Epithelial cell of proximal tubule (primary cell): ENCODE measurements around the gene TMTC1. TPM values are rescaled to one million over a fixed set of nuclear protein-coding genes. Genes with fewer than 3 reads are reported as not detected.

Experiments used
- DNase-seq: peaks from one replicate; pipeline ENCODE4 v3.0.0-alpha.2; 2011; ENCODE audit warnings: low read depth
- H3K4me3 ChIP-seq: 2 replicates; pipeline ENCODE4 v1.5.1; 2011; ENCODE audit warnings: low read depth, mild to moderate bottlenecking, low read length
- total RNA-seq: library from RNA; depleted of rRNA; stranded (reverse); fragments of >200 nt; gene quantifications from 2 replicates; pipeline ENCODE4 v1.2.3, GENCODE V29; 2015
- TF ChIP-seq, protein P1 (sequence below): conservative IDR thresholded peaks from 2 replicates; pipeline ENCODE4 v1.5.1; 2012; ENCODE audit warnings: low read depth, mild to moderate bottlenecking, low read length

Gene TMTC1
- total RNA-seq, 1 donor from 2014 or later: 0.40 TPM

DNA sequence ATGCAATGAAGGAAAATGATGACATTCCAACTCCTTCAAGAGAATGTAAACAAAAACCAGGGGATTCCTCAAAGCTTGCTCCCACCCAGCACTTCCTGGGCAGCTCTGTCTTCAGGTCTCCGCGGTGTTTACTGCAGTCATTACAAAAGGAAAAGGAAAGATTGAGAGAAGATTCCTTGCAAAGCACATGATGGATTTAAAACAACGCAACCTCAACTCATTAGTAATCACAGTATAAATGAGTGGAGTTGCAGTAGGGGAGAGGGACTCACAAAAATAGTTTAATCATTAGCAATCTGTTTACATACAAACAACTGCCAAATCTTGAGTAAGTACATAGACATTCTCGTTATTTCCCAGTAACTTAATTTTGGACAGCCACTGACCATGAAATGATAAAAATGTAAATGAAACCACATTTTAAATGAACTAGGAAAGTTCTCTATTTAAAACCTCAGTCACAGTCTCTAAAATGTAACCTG, 236.6 kb downstream of the TMTC1 start:
- no peak overlapping the region for H3K4me3 ChIP-seq
- TF ChIP-seq, protein P1, sequence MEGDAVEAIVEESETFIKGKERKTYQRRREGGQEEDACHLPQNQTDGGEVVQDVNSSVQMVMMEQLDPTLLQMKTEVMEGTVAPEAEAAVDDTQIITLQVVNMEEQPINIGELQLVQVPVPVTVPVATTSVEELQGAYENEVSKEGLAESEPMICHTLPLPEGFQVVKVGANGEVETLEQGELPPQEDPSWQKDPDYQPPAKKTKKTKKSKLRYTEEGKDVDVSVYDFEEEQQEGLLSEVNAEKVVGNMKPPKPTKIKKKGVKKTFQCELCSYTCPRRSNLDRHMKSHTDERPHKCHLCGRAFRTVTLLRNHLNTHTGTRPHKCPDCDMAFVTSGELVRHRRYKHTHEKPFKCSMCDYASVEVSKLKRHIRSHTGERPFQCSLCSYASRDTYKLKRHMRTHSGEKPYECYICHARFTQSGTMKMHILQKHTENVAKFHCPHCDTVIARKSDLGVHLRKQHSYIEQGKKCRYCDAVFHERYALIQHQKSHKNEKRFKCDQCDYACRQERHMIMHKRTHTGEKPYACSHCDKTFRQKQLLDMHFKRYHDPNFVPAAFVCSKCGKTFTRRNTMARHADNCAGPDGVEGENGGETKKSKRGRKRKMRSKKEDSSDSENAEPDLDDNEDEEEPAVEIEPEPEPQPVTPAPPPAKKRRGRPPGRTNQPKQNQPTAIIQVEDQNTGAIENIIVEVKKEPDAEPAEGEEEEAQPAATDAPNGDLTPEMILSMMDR: no peak
- no peak for DNase-seq

- H3K4me3 ChIP-seq: no peak overlapping the region
- TF ChIP-seq, protein P1: no peak
- DNase-seq: no peak
Measured at GRCh38 chr12:29546000-29546399, 237.7 kb downstream of the TMTC1 start.

GRCh38 chr12:29545102-29545467, 238.7 kb downstream of the TMTC1 start:
- TF ChIP-seq, protein P1: no peak
- no peak for DNase-seq
- H3K4me3 ChIP-seq: no peak overlapping the region

GRCh38 chr12:29544428-29545101, 239.2 kb downstream of the TMTC1 start:
- TF ChIP-seq, protein P1: no peak
- H3K4me3 ChIP-seq: no peak overlapping the region
- DNase-seq: no peak

- no peak overlapping the region for H3K4me3 ChIP-seq
- no peak for DNase-seq
- TF ChIP-seq, protein P1: no peak
Measured at GRCh38 chr12:29543036-29543435, 240.7 kb downstream of the TMTC1 start.

- H3K4me3 ChIP-seq: no peak overlapping the region
- TF ChIP-seq, protein P1: no peak
- DNase-seq: no peak
Measured at GRCh38 chr12:29537298-29537697, 246.4 kb downstream of the TMTC1 start.

- no peak for DNase-seq
- TF ChIP-seq, protein P1: no peak
- no peak overlapping the region for H3K4me3 ChIP-seq
Measured at GRCh38 chr12:29534935-29535334, 248.8 kb downstream of the TMTC1 start.
